ENCODE data around the gene RBM46.
"Not testable (repeated sequence)": the region's sequence is repeated elsewhere in the genome, so short reads cannot be mapped to it uniquely, and the experiment has no call there.

RBM46 gene

DNA sequence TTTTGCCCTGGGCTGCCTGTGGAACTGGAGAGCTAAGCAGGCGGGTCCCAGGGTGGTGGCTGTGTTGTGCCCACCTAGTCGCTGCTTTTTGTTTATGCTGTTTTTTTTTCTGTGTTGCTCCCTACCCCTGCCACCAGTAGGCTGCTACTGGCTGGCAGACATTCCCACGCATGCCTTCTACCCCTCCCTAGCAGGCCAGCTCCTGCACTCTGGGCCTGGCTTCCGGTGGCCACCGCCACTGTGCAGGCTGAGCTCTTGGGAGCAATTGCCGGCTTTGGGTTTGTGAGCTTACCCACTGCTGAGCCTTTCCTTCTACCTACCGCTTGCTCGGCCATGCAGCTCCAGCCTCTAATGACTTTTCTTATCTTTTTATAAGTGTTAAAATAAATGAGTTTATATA is 57.6 kb downstream of the RBM46 start:
- DNase-seq, result no peak

DNA sequence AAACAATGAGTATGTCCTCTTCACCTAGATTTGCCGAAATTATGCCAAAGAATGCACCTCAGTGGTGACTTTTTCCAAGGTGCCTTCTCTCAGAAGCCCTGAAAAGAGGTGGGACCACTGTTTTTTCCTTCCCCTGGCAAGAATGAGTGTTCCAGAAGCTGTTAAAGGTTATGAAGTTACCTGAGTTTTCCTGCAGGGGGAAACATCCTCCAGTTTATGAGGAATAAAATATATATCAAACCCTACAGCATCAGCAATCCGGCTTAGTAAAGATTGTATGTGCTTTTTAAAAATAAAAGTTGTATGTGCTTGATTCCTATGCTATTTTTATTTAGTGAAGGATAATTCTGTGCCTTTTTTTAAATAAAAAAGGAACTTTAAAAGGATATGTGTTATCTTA is 73.3 kb downstream of the RBM46 start:
- no peak for DNase-seq

GRCh38 chr4:154858166-154858565 is 77.1 kb downstream of the RBM46 start:
- DNase-seq, result no peak

GRCh38 chr4:154868414-154869194 is 87.5 kb downstream of the RBM46 start:
- DNase-seq, result no peak

- no peak for DNase-seq
Observed at GRCh38 chr4:154869301-154869700, 88.2 kb downstream of the RBM46 start.

DNA sequence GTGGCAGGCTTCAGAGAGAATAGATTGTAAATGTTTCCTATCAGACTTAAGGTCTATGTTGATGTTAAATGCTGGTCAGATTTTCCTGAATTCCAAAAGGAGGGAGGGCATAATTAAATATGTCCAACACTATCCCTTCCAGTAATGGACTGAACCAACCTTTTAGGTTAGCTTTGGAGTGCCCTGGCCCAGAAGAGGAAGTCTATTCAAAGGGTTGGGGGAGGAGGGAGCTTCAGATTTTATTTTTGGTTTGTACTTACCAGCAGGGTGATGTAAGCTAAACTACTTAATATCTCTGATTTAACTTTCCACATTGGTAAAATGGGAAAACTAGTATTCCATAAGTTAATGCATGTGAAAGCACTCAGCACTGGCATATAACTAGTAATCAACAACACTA is 91.1 kb downstream of the RBM46 start:
- no peak for DNase-seq

GRCh38 chr4:154874049-154874448 is 93.0 kb downstream of the RBM46 start:
- DNase-seq, result not testable (repeated sequence)

DNA sequence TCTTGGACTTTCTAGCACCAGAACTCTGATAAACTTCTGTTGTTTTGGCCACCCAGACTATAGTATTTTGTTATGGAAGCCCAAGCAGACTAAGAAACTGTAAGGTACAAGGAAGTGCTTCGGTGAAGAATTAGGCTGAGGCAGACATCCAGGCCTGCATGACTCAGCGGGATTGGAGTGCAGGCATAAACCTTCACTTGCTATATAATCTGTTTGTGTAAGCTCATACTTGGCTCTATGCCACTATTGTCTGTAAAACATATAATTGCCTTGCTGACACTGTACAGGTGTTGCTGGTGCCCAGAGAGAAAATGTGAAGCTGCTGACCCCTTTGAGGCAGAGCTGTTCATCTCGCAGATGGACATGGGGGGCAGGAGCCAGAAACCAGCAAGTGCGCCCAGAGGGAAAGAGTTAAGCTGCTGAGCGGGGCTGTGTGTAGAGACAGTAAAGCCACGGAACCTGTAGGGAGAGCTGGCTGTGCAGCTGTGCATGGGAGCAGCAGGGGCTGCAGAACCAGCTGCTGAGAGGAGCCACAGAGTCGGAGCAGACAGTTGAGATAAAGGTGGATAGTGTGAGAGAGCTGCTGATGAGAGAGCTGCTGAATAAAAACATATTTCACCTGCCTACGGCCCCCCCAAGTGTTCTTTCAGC is 96.2 kb downstream of the RBM46 start:
- no peak for DNase-seq

Measured in activated naive CD4-positive, alpha-beta T cell treated with anti-CD3 and anti-CD28 coated beads, Interleukin-2, amount 50 U/mL, for 16 hours (primary cell).